HS-27A (cell line): ENCODE measurements around the gene TOP2B.

ENCODE experiments used
- DNase-seq: peaks from one replicate; pipeline ENCODE4 v3.0.0-alpha.2; 2012; ENCODE audit warnings: low read depth, missing footprints

Gene TOP2B

GRCh38 chr3:25557694-25558093 lies 107.0 kb downstream of the TOP2B start:
- no peak for DNase-seq

GRCh38 chr3:25556447-25556846 lies 108.3 kb downstream of the TOP2B start:
- DNase-seq: no peak

- no peak for DNase-seq
Observed at GRCh38 chr3:25555695-25556437, 108.8 kb downstream of the TOP2B start.

GRCh38 chr3:25554376-25554775 lies 110.3 kb downstream of the TOP2B start:
- DNase-seq: no peak

GRCh38 chr3:25552251-25552650 lies 112.5 kb downstream of the TOP2B start:
- DNase-seq: no peak

- no peak for DNase-seq
Observed at GRCh38 chr3:25548836-25549235, 115.9 kb downstream of the TOP2B start.

- DNase-seq: no peak
Observed at GRCh38 chr3:25547943-25548674, 116.6 kb downstream of the TOP2B start.
